GM21381 (cell line): ENCODE measurements around the gene SPIRE2.
"Not testable (repeated sequence)": the region's sequence is repeated elsewhere in the genome, so short reads cannot be mapped to it uniquely, and the experiment has no call there.

Experiments used
- ATAC-seq: cut with Tn5 transposase; IDR thresholded peaks from one replicate; pipeline ENCODE4 v1.9.1; 2021; ENCODE audit warnings: mild to moderate bottlenecking, moderate library complexity; ENCODE audit not compliant: unreplicated experiment

SPIRE2 gene

GRCh38 chr16:89834813-89835363, 6.6 kb downstream of the SPIRE2 start:
- not testable (repeated sequence) for ATAC-seq

GRCh38 chr16:89836484-89836883, 8.2 kb downstream of the SPIRE2 start:
- not testable (repeated sequence) for ATAC-seq

- ATAC-seq = no peak
Measured at GRCh38 chr16:89837014-89837546, 8.8 kb downstream of the SPIRE2 start.

DNA sequence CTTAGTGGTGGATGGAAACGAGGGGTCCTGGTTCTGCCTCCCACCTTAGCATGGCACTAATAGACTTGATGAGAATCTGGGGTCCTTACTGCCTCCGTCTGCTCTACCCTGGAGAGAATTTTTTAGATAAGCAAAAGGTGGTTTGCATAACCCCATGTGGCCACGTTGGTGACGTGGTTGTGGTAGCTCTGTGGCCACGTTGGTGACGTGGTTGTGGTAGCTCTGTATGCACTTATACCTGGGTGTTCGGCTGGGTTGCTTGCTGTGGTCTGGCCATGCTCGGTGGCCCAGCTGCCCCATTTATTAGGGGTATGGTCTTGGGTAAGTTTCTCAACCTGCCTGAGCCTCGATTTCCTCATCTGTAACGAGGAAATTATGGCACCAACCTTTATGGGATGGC, 13.0 kb downstream of the SPIRE2 start:
- ATAC-seq = no peak

DNA sequence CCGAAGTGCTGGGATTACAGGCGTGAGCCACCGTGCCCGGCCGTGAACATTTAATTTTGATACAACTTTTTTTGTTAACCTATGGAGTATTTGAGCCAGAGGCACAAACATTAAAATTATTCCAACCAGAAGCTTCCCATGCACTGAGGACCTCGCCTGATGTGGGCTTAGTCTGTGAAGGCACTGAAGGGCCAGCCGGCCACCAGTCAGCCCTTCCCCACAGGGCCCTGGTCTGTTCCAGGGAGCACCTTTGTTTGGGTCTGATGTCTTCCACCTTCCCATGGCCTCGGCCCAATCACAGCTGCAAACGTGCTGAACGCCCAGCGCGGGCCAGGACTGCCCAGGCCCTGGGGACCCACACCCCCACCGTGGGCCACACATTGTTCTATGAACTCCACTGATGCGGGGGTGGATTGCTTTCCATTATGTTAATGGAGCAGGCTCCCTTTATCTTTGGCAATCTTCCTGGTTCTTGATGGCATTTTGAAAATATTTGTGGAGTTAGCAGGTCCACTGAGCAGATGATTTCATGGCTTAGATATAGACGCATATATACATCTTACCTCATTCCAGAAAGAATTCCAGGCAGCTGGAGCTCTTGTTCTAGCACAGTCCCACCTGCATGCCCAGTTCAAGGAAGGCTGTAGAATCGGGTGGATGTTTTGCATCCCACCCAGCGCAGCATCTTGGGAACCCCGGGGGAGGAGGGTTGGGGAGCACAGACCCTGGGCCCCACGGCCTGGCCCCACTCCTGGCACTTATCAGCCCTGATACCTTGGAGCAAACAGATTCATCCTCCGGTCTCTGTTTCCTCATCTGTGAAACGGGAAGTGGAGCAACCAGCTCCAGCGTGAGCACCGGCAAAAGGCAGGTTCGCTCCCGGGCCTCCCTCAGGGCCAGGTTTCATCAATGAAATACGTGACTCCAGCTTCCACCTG, 14.5 kb downstream of the SPIRE2 start:
- no peak for ATAC-seq

- no peak for ATAC-seq
Measured at GRCh38 chr16:89843409-89844350, 15.4 kb downstream of the SPIRE2 start.

- ATAC-seq = no peak
Measured at GRCh38 chr16:89844739-89845339, 16.6 kb downstream of the SPIRE2 start.

- no peak for ATAC-seq
Measured at GRCh38 chr16:89845417-89845816, 17.1 kb downstream of the SPIRE2 start.

DNA sequence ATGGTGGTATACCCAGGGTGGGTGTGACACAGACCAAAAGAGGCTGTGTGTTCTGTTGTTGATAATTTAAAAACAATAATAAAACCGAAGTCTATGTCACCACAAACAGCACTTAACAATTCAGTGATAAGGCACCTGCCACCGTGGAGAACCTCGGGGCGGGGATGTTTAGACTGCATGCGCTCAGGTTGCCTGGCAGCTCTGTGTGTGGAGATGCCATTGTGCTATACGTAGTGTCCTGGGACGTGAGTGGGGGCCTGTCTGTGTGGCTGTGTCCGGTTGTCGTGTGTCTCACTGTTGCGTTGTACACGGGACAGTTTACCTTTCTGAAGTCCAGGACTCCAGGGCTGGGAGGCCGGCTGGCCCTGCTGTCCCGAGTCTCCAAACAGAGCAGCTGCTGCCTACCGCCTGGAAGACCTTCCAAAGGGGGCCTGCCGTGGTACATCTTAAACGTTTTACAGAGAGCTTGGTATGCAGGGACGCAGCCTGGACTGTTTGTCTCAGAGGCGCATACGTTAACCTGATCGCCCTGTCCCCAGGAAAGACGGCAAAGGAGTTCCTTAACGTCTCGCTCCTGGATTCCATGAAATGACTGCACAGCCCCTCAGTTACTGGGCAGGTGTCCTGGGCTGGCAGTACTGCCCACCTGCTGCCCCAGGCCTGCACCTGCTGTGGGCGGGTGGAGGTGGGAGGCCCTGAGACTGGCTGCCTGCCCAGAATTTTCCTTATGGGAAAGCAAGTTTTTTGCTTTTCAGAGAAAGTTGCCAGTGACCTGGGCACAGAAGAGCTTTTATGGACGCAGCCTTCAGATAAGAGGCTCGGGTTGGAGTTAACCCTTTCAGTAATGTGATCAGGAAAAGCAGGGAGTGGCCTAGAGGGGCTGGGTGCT, 19.0 kb downstream of the SPIRE2 start:
- no peak for ATAC-seq

- no peak for ATAC-seq
Measured at GRCh38 chr16:89847940-89848297, 19.6 kb downstream of the SPIRE2 start.

DNA sequence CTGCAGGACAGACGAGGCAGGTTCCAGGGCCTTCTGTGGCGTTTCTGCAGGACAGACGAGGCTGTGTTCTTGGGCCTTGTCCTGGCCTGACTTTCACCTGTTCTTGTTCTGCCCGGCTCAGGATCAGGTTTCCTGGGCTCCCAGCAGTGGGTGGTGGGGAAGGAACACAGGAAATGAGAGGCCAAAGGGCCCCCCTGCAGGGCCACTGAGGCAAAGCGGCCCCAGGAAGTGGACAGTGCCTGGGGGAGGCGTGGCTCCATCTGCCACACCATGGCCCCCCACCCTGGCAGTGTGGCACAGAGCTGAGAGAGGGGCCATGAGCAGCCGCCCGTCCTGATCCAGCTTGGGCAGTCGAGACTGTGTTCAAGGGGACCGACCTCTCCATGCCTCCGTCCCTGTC, 20.7 kb downstream of the SPIRE2 start:
- no peak for ATAC-seq

DNA sequence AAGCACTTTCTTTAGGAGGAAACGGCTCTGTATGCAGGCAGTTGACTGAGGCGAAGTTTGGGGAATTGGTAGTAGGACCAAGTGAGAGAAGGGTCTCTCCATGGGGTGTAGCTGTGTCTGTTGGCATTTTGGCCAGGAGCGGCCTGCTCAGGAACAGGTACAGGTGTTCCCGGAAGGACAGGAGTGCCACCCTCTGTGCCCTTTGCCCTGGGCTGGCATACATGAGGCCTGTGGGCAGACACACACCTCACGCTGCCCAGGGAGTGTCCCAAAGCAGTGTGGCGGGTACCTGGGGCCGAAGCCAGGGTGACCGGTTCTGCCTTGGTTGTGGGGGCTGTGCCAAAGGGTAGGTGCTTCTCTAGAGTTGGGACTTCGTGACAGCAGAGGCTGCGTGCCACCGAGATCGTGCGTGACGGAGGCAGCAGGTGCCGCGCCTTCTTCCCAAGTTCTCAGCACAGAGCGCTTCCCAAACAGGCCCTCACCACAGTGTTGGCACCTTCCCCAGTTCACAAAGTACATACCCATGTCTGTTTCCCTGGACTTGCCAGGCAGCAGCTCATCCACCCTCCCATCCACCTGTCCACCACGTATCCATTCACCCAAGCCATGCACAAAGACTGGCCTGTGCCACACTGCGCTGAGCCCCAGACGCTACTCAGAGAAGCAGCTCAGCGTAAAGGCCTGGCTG, 25.2 kb downstream of the SPIRE2 start:
- ATAC-seq = no peak

DNA sequence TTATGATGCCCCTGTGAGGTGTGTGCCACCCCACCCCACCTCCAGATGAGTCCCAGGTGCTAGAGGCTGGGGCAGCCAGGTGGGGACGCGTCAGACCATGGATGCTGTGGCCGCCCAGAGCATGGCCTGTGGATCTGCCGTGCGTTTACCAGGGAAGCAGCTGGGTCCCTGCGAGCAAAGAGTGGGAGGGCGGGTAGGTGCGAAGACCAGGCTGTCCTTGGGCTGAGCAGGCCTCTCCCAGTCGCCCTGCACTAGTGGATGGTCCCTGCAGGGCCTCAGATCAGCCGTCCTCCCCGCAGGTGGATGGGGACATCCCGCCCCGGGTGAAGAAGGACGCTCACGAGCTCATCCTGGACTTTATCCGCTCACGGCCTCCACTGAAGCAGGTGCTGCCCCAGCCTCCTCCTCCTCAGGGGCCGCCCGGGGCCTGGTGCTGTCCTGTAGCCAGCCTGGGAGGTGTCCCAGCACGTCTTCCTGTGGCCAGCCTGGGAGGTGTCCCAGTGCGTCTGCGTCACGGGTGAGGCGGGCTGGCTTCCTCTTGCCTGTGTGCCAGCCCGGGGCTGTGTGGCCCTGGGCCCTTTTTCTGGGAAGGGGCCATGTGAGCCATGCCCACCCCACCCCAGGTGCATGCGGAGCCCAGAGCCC, 27.1 kb downstream of the SPIRE2 start:
- ATAC-seq = no peak

- ATAC-seq = no peak
Measured at GRCh38 chr16:89855986-89856385, 27.7 kb downstream of the SPIRE2 start.

- ATAC-seq = no peak
Measured at GRCh38 chr16:89858973-89859614, 30.8 kb downstream of the SPIRE2 start.

GRCh38 chr16:89859615-89860007, 31.3 kb downstream of the SPIRE2 start:
- no peak for ATAC-seq

GRCh38 chr16:89860747-89861304, 32.6 kb downstream of the SPIRE2 start:
- ATAC-seq = no peak

DNA sequence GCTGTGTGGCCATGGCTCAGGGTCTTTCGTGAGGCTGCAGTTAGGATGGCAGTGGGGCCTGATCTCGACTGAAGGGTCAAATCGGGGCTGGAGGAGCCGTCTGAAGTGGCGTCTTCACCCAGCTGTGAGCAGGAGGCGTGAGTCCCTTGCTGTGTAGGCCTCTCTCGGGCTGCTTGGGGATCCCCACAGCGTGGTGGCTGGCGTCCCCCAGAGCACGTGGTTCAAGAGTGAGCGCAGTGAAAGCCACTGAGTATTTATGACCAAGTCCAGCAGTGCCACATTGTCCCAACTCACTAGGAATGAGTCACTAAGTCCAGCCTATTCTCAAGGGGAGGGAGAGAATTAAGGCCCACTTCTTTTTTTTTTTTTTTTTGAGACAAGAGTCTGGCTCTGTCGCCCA, 33.4 kb downstream of the SPIRE2 start:
- no peak for ATAC-seq
